NCI-H2196 treated with DMSO at 0.1 percent for 48 hours (cell line): ENCODE measurements around the gene EIF3B.
A peak's percentile ranks its signal among the peaks of the same experiment; 100 is the strongest.
"Not testable (repeated sequence)": the region's sequence is repeated elsewhere in the genome, so short reads cannot be mapped to it uniquely, and the experiment has no call there.

Experiments used
- DNase-seq: peaks from one replicate; lab custom pipeline; 2025; ENCODE audit not compliant: unreplicated experiment; lab: John Stamatoyannopoulos, UW

Gene EIF3B

DNA sequence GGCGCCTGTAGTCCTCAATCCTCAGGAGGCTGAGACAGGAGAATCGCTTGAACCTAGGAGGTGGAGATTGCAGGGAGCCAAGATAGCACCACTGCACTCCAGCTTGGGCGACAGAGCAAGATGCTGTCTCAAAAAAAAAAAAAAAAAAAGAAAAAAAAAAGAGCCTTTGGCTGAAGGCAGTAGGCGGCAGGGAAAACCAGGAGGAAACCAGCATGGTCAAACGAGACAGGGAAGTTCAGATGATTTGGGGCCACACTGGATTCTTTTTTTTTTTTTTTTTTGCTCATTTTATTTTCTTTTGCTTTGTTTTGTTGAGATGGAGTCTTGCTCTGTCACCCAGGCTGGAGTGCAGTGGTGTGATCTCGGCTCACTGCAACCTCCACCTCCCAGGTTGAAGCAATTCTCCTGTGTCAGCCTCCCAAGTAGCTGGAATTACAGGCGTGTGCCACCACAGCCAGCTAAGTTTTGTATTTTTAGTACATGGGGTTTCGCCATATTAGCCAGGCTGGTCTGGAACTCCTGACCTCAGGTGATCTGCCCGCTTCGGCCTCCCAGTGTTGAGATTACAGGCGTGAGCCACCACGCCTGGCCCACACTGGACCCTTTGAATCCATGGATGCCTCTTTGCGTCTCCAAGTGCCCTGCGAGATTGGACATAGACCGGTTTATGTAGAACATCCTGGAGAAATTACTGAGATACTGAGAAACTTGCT lies 7.1 kb upstream of the EIF3B start:
- not testable (repeated sequence) for DNase-seq

DNA sequence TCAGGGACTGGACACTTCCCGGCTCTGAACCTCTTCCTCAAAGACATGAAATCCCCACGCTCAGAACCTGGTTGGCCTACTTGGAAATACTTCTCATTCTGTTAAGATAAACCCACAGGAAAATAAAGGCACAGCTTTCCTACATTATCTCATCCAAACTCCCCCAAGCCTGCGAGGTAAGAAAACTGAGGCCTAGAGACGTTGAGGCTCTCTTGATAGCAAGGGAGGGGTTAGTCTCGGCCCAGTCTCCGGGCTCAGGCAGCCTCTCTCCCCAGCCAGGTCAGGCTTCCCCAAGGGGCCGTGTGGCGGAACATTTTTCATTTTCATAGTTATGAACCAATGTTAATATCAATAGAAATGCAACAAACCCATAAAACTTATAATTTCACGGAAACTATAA lies 4.6 kb upstream of the EIF3B start:
- no peak for DNase-seq

DNA sequence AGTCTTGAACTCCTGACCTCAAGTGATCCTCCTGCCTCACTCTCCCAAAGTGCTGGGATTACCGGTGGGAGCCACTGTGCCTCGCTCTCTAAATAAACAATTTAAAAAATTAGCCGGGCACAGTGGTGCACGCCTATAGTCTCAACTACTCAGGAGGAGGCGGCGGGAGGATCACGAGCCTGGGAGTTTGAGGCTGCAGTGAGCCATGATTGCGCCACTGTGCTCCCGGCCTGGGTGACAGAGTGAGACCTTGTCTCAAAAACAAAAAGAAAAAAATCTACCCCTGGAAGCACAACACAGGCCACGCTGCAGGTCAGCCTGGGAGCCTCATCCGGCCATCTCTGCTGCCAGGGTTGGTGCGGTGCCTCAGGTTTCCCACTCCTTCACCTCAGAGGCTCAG lies 3.8 kb upstream of the EIF3B start:
- no peak for DNase-seq

DNA sequence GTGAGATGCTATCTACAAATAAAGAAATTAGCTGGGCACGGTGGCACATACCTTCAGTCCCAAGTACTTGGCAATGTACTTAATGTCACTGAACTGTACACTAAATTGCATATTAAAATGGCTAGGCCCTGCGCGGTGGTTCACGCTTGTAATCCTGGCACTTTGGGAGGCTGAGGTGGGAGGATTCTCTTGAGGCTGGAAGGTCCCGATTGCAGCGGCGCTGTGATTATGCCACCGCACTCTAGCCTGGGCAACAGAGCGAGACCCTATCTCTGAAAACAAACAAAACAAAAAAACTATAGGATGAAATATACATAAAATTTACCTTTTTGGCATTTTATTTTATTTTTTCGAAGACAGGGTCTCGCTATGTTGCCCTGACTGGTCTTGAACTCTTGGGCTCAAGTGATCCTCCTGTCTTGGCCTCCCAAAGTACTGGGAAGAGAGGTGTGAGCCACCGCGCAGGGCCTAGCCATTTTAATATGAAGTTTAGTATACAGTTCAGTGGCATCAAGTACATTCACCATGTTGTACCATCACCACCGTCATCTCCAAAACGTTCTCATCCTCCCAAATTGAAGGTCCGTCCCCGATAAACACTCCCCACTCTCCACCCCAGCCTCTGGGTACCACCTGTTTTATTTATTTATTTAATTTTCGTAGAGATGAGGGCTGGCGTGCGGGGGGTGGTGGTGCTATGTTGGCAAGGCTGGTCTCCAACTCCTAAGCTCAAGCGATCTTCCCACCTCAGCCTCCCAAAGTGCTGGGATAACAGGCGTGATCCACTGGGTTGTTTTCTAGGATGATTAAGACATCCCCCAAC lies 1.3 kb upstream of the EIF3B start:
- no peak for DNase-seq

DNA sequence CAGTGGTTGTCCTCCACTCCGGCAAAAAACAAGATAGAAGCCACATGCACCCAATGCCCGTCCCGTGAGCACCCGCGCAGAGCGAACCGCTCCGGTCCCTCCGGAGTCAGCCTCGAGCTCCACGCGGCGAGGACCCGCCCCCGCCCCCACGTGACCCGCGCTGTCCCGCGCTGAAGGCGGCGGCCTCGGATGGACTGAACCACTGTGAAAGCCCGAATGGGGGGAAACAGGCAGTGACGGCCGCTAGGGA lies 766 bp upstream of the EIF3B start:
- DNase-seq = no peak

DNA sequence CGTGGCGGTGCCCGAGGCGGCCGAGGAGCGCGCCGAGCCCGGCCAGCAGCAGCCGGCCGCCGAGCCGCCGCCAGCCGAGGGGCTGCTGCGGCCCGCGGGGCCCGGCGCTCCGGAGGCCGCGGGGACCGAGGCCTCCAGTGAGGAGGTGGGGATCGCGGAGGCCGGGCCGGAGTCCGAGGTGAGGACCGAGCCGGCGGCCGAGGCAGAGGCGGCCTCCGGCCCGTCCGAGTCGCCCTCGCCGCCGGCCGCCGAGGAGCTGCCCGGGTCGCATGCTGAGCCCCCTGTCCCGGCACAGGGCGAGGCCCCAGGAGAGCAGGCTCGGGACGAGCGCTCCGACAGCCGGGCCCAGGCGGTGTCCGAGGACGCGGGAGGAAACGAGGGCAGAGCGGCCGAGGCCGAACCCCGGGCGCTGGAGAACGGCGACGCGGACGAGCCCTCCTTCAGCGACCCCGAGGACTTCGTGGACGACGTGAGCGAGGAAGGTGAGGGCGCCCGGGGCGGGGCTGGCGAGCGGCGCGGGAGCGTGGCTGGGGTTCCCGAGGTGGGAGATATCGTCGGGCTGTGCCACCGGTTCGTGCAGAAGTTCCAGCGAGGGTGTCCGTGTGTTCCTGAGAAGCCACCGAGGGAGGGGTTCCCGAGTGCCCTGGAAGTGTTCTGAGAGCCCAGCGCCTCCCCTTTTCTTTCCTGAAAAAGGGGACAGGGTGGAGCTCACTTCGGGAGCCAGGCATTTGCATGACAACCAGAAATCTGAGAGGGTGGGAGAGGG lies 495 bp downstream of the EIF3B start:
- DNase-seq = no peak

DNA sequence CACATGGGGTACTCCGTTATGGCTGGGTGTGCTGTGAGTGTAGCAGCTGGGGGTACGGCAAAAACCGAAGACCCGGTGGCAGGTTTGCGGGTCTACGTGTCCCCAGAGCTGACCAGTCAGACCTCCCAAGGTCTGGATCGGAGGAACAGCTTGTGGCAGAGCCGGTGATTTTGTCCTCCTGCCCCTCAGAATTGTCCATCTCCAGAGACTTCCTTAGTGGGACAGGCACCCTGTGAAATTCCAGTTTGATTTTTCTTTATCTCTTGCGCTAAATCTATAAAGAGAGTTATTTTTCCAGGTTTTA lies 1.0 kb downstream of the EIF3B start:
- DNase-seq = no peak

DNA sequence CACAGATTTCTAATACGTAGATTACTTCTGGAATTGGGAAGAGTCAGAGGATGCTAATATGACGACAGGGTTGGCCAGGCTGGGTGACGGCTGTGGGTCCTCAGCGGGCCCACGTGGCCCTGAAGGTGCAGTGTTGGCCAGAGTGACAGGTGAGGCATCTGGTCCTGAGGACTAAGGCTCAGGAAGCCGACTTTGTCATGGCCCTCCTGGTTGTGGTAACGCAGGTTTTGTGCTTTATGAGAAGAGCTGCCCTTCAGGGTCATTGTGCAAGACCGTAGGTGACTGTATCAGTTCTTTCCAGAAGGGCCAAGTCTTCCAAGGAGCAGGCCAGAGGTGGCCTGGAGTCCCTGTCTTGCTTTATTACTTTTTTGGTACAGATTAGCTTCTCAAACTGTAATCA lies 2.5 kb downstream of the EIF3B start:
- no peak for DNase-seq

DNA sequence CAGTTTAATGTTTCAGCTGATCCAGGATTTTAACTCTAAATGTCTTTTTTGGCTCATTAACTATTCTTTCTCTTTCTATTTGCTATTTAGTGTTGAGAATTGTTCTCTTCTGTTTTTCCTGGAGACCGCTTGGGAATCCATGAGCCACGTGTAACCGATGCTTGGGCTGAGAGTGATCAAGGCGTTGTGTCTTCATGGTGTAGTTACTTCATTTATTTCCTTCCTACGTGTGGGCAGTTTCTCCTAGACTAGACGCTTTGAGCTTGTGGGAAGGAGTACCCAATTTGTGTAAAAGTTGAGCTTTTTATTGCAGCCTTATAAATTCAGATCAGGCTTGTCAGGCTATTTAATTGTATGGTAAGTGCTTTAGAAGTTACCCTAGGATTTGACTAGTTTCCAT lies 2.9 kb downstream of the EIF3B start:
- DNase-seq = no peak

DNA sequence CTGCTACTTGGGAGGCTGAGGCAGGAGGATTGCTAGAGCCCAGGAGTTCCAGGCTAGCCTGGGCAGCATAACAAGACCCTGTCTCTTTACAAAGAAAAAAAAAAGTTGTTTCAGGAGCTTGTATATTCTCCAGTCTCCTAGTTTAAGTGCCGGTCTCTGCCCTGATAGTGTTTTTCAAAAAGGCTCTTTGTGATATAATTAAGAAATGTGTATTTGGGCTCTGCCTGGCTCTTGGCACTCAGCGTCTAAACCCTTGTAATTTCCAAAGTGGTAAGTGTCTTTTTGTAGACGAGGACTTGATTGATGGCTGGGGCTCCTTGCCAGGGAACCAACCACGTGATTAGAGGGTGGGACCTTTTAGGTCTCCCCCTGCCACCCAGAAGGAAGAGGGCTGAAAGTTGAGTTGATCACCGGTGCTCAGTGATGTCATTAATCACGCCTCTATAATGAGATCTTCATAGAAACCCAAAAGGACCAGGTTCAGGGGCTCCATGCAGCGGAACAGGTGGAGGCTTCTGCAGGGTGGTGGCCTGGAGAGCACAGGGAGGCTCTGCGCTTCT lies 4.4 kb downstream of the EIF3B start:
- DNase-seq = no peak

DNA sequence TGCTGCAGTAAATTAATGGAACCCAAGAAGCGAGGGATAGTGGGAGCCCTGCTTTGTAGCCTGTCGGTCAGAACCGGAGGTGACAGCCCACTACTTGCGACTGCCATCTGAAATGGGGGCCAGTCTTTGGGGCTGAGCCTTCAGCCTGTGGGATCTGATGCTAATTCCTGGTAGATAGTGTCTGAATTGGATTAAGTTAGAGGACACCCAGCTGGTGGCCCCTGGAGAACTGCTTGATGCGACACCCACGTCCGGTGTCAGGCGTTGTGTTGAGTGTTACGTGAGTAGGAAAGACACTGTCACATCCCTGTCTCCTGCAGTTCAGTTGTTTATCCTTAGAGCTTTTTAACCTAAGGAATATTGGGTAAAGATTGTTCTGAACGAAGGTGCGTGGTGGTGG lies 5.0 kb downstream of the EIF3B start:
- no peak for DNase-seq

DNA sequence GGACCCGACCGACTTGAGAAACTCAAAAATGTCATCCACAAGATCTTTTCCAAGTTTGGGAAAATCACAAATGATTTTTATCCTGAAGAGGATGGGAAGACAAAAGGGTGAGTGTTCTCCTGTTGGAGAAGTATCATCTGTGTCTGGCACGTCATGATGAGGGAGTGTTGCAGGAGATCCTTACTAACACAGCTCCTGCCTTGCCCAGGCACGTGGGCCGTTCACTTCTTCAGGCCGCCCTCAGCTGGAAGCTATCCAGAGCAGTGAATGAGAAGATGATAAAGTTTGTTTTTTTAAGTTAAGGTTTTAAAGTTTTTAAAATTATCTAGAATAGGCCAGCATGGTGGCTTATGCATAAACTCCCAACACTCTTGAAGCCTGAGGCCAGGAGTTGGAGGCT lies 6.2 kb downstream of the EIF3B start:
- no peak for DNase-seq

DNA sequence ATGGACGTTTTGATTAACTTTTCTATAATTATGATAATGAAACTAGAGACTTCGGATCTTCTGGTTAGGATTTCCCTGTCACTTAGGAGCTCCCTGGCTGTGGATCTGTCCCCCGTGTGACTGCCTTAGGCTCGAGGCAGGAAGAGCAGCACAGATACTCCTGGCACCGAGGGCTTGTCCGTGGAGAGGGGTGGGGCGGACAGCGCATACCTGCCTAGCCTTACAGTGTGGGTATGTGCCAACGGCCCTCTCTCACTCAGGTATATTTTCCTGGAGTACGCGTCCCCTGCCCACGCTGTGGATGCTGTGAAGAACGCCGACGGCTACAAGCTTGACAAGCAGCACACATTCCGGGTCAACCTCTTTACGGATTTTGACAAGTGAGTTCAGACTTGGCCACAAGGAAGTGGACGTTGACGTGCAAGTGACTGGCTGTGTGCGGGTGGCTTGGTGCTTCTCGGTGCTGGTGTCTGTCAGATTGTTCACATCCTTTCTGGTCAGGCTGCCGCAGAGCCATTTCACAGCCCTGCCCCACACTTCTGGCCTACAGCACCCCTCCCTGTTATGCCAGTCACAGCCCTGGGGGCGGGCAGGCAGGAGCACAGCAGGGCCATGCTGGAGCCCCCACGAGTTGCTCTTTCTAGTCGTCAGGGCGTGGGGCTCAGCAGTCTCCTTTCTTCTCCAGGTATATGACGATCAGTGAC lies 7.9 kb downstream of the EIF3B start:
- DNase-seq = no peak

DNA sequence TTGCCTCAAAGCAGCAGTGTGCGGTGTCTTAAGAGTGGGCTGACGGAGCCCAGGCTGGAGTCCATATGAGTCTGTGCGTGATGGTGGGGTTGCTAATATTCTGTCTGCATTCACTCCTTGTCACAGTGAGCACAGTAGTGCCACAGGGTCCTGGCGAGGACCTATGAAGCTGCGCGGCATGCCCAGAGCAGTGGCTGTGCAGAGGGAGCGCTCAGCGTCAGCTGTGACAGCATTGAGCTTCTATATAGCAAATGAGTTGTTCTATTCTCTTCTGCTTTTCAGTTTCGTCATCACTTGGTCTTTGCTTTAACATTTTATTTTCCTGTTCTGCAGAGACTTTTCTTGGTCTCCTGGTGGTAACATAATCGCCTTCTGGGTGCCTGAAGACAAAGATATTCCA lies 14.5 kb downstream of the EIF3B start:
- no peak for DNase-seq

DNA sequence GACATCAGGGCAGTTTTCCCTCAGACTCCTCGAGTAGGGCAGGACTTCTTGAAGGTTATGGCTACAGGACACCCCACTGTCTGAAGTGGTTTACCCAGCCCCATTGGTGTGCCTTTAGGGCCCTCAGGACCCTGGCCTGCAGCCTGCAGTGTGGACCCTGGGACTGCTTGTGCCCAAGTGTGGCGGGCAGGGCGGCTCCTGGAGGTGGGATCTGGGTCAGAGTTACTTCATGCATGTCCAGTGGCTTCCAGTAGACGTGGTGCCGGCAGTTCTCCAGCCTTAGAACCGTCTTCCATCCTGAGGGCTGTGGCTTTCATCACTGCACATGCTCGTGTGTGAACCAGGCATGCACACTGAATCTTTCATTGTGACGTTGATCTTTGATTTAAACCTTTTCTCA lies 16.7 kb downstream of the EIF3B start:
- no peak for DNase-seq

DNA sequence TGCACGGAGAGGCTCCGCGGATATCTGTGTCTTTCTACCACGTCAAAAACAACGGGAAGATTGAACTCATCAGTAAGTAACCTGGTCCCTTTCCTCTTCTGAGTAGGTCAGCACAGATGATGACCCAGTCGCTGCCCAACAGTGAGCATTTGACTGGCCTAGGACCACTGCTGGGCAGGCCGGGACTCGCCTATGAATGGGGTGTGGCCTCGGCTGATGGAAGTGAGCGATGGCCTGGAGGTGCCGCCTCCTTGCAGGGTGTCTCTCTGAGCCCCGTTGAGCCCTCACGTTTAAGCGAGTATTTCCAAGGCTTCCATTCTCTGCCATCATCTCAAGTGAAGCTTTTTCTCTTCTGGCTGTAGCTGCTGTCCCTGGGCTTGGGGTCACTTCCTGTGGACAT lies 18.1 kb downstream of the EIF3B start:
- no peak for DNase-seq

DNA sequence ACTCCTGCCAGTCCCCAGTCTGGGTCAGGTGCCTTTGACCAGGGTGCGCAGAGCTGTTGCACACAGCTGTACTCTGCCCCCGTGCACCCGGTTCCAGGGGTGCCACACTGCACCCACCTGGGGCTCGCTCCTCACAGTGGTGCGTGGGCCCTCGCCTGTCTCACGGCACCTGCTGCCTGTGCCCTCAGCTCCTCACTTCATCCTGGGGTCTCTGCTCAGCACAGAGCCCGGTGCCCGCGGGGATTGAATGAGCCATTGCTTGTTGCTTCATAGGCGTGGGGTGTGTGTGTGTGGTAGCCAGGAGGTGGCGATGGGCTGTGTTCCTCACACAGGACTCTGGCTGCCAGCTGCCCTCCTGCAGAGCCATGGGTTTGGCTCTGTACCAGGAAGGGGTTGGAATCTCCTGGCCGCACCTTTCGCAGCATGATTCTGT lies 18.5 kb downstream of the EIF3B start:
- peak; percentile 15 for DNase-seq

DNA sequence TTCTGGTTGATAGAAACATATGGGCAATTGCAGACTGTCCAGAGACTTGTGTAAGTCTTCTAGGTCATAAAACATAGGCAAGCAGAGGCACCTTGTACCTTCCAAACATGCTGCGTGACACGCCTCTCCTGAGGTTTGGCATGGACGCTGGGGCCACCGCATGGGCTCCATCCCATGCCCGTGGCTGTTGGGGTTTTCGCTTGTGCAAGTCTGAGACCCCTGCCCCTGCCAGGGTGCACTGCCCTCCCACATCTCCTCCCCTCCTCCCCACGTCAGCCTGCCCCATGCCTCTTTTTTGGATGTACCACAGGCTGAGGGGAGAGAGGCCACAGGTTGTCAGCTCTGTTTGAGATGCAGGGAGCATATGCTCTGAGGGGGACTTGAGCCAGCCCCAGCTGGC lies 19.0 kb downstream of the EIF3B start:
- DNase-seq = no peak

DNA sequence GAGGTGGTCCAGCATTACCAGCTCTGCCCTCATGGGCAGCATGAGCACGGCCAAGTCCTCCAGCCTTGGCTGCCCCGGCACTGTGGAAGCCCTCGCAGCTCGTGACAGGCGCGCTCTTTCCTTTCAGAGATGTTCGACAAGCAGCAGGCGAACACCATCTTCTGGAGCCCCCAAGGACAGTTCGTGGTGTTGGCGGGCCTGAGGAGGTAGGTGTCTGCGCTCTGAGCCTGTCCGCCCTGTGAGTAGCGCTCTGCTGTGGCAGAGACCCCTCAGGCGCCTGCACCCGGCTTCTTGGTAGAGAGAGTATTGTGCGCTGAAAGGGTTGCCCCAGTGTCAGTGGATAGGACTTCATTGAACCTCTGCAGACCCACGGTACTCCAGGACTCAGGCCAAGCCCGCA lies 19.8 kb downstream of the EIF3B start:
- DNase-seq = no peak

DNA sequence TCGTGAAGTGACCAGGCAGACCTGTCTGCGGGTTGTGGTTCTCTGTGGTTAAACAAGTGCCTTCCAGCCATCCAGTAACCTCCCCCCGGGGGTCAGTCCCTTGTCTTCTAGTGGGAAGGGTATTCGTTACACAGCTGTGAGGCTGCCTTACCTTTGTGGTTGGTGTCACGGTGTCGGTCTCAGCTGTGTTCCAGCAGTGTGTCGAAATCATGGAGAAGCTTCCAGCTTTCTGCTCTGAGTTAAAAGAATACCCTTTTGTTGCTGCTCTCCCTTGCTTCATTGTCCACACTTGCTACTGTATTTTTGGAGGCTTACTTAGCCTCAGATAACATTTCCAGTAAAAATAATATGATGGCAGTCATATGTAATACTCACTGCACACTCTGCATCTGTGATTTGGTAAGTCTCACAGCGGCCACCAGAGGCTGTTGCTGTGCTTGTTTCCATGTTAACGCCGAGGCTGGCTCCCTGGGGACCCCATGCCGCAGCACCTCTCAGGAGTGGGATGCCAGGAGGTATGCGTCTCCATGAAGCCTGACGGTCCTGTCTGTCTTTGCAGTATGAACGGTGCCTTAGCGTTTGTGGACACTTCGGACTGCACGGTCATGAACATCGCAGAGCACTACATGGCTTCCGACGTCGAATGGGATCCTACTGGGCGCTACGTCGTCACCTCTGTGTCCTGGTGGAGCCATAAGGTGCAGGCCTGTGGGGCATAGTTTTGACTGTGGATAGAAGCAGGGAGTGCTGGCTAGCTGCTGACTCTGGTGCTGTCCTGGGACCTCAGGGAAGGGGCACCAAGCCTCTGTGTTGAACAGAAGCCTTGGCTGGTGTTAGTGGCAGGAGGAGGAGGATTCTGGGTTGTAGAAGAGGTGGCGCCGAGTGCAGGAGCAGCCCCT lies 20.5 kb downstream of the EIF3B start:
- no peak for DNase-seq
